Sciatic nerve (tissue), 2 donors: ENCODE data around the gene CFAP90. TPM values are rescaled to one million over a fixed set of nuclear protein-coding genes. Genes with fewer than 3 reads are reported as not detected.

ENCODE experiments used
- ATAC-seq: fragments of 200-7000 bp; cut with Tn5 transposase; one replicate; pipeline ENCODE4 v1.9.1; 2020; ENCODE audit warnings: mild to moderate bottlenecking, moderate library complexity
- DNase-seq: peaks from one replicate; pipeline ENCODE4 v3.0.0-alpha.2; 2020; ENCODE audit warnings: low spot score
- intact Hi-C: fragments of 100-400 bp; cut with DNase I; formaldehyde crosslinking; loops from one replicate; pipeline ENCODE4 v1.14.2; 2022
- total RNA-seq: library from RNA; stranded (reverse); fragmentation: NEBNext Ultra II Directional; extraction: Animal tissue kit (Norgen Biotek cat#: 25700); gene quantifications from one replicate; pipeline ENCODE4 v1.2.1, GENCODE V29; 2021
- donor health status: DM: no; HTN: no; CAD: no.
- donor health status: DM: no; HTN: no; CAD: no.

The CFAP90 gene
- total RNA-seq, 1 donor from 2014 or later: 0.36 TPM

GRCh38 chr5:7869474-7870136 lies 18.7 kb upstream of the CFAP90 start:
- ATAC-seq (peak; percentile 20), DNase-seq (no peak)
- intact Hi-C loops: no loop called here

GRCh38 chr5:7868773-7869473 lies 18.0 kb upstream of the CFAP90 start, which contains the start of the genes FASTKD3 and MTRR:
Gene FASTKD3, minus strand, starts transcription at chr5:7869031. Its CDS starts 948 bp downstream, at chr5:7868083.
Gene MTRR, plus strand, starts transcription at chr5:7869148. Its CDS starts 1,647 bp downstream, at chr5:7870795.
- intact Hi-C loops: no loop called here
- ATAC-seq (peak; percentile 100), DNase-seq (peak; percentile 95)

GRCh38 chr5:7868427-7868772 lies 17.5 kb upstream of the CFAP90 start:
- intact Hi-C loops: no loop called here
- ATAC-seq: peak; percentile 3
- no peak for DNase-seq

- intact Hi-C loops: no loop called here
- no peak for ATAC-seq
These were observed 16.3 kb upstream of the CFAP90 start for GRCh38 chr5:7867260-7867659.

GRCh38 chr5:7866196-7866595 lies 15.3 kb upstream of the CFAP90 start:
- ATAC-seq (no peak), DNase-seq (no peak)
- intact Hi-C loops: no loop called here

More at GRCh38 chr5:7867260-7867659, 16.3 kb upstream of the CFAP90 start:
- DNase-seq: no peak

- ATAC-seq (no peak), DNase-seq (no peak)
- intact Hi-C loops: no loop called here
These were observed 7.1 kb upstream of the CFAP90 start for GRCh38 chr5:7857926-7858632.

GRCh38 chr5:7857361-7857760 lies 6.4 kb upstream of the CFAP90 start:
- ATAC-seq: no peak
- no peak for DNase-seq
- intact Hi-C loops: no loop called here

GRCh38 chr5:7856855-7857254 lies 5.9 kb upstream of the CFAP90 start:
- DNase-seq: no peak
- ATAC-seq: peak; percentile 69
- intact Hi-C loops: no loop called here

- intact Hi-C loops: no loop called here
- ATAC-seq (no peak), DNase-seq (no peak)
These were observed 4.7 kb upstream of the CFAP90 start for GRCh38 chr5:7855611-7856010.

GRCh38 chr5:7852988-7853387 lies 2.1 kb upstream of the CFAP90 start:
- ATAC-seq (no peak), DNase-seq (no peak)
- intact Hi-C loops: no loop called here

GRCh38 chr5:7852542-7852941 lies 1.6 kb upstream of the CFAP90 start:
- intact Hi-C loops: no loop called here
- DNase-seq: no peak
- no peak for ATAC-seq

- ATAC-seq (peak; percentile 11), DNase-seq (no peak)
- intact Hi-C loops: no loop called here
These were observed 820 bp upstream of the CFAP90 start for GRCh38 chr5:7851617-7852289.

- no peak for ATAC-seq
- no peak for DNase-seq
- intact Hi-C loops: no loop called here
These were observed 283 bp upstream of the CFAP90 start for GRCh38 chr5:7851240-7851592.

GRCh38 chr5:7849681-7850394 lies 1.1 kb downstream of the CFAP90 start:
- intact Hi-C loops: no loop called here
- peak; percentile 60 for ATAC-seq
- no peak for DNase-seq

GRCh38 chr5:7848296-7848695 lies 2.6 kb downstream of the CFAP90 start:
- ATAC-seq (no peak), DNase-seq (no peak)
- intact Hi-C loops: no loop called here

- ATAC-seq (no peak), DNase-seq (no peak)
- intact Hi-C loops: no loop called here
These were observed 4.6 kb downstream of the CFAP90 start for GRCh38 chr5:7846327-7846726.

- intact Hi-C loops: no loop called here
- no peak for DNase-seq
- ATAC-seq: no peak
These were observed 5.4 kb downstream of the CFAP90 start for GRCh38 chr5:7845557-7845956.

GRCh38 chr5:7844901-7845300 lies 6.0 kb downstream of the CFAP90 start:
- intact Hi-C loops: no loop called here
- no peak for ATAC-seq
- no peak for DNase-seq

GRCh38 chr5:7842531-7842930 lies 8.4 kb downstream of the CFAP90 start:
- ATAC-seq (no peak), DNase-seq (no peak)
- intact Hi-C loops: no loop called here
